Neural cell (in vitro differentiated cells): ENCODE data around the gene GLRX5. TPM values are rescaled to one million over a fixed set of nuclear protein-coding genes. Genes with fewer than 3 reads are reported as not detected.
"Not testable (repeated sequence)": the region's sequence is repeated elsewhere in the genome, so short reads cannot be mapped to it uniquely, and the experiment has no call there.

Experiments
- H2AFZ ChIP-seq: fragments of 200-600, 300-800 bp; sonication (generic), shearing (Covaris generic); 2 replicates; pipeline ENCODE4 v1.6.0; 2014; ENCODE audit warnings: low read depth, mild to moderate bottlenecking, antibody characterized with exemption, low read length, moderate library complexity
- H3F3A ChIP-seq: fragments of 200-600 bp; shearing (Covaris generic); 2 replicates; pipeline ENCODE4 v1.6.1; 2016; ENCODE audit warnings: mild to moderate bottlenecking, moderate library complexity, mixed read lengths, antibody characterized with exemption, low read length; ENCODE audit not compliant: insufficient read depth, poor library complexity, severe bottlenecking
- H3K27ac ChIP-seq: fragments of 200-600, 300-800 bp; sonication (generic), shearing (Covaris generic); 2 replicates; pipeline ENCODE4 v1.5.1; 2014; ENCODE audit warnings: mild to moderate bottlenecking, low read length, moderate library complexity
- H3K27me3 ChIP-seq: fragments of 300-800, 200-600 bp; sonication (generic), shearing (Covaris generic); 2 replicates; pipeline ENCODE4 v1.6.0; 2014; ENCODE audit warnings: mild to moderate bottlenecking, low read depth, low read length, moderate library complexity; ENCODE audit not compliant: insufficient read depth
- H3K36me3 ChIP-seq: fragments of 300-800, 200-600 bp; sonication (generic), shearing (Covaris generic); 2 replicates; pipeline ENCODE4 v1.5.1; 2014; ENCODE audit warnings: mild to moderate bottlenecking, antibody characterized with exemption, low read length, moderate library complexity; ENCODE audit not compliant: insufficient read depth
- H3K4me2 ChIP-seq: fragments of 300-800, 200-600 bp; sonication (generic), shearing (Covaris generic); 2 replicates; pipeline ENCODE4 v1.6.0; 2014; ENCODE audit warnings: mild to moderate bottlenecking, low read length
- H3K4me3 ChIP-seq: fragments of 300-800, 200-600 bp; sonication (generic), shearing (Covaris generic); 2 replicates; pipeline ENCODE4 v1.5.1; 2014; ENCODE audit warnings: mild to moderate bottlenecking, low read length, moderate library complexity
- H3K79me2 ChIP-seq: fragments of 200-600 bp; shearing (Covaris generic); replicated peaks from 2 replicates; pipeline ENCODE4 v1.6.0; 2014; ENCODE audit warnings: mild to moderate bottlenecking, low read length, moderate library complexity; ENCODE audit not compliant: insufficient read depth
- H3K9ac ChIP-seq: fragments of 300-800, 200-600 bp; sonication (generic), shearing (Covaris generic); 2 replicates; pipeline ENCODE4 v1.6.1; 2016; ENCODE audit warnings: mild to moderate bottlenecking, low read length, mixed read lengths
- H3K9me2 ChIP-seq: fragments of 200-600 bp; shearing (Covaris generic); 2 replicates; pipeline ENCODE4 v1.6.1; 2016; ENCODE audit warnings: mild to moderate bottlenecking, low read length, mixed read lengths; ENCODE audit not compliant: insufficient read depth
- H3K9me3 ChIP-seq: fragments of 200-600, 300-800 bp; sonication (generic), shearing (Covaris generic); 2 replicates; pipeline ENCODE4 v1.6.1; 2016; ENCODE audit warnings: mild to moderate bottlenecking, mixed run types, low read length, moderate library complexity, mixed read lengths
- H4K20me1 ChIP-seq: fragments of 200-600 bp; shearing (Covaris generic); 2 replicates; pipeline ENCODE4 v1.6.1; 2016; ENCODE audit warnings: mild to moderate bottlenecking, mixed run types; ENCODE audit not compliant: insufficient read depth
- CTCF ChIP-seq: fragments of 450-650 bp; IDR thresholded peaks from 2 replicates; pipeline ENCODE4 v1.5.1; 2014; ENCODE audit warnings: antibody characterized with exemption, mild to moderate bottlenecking, moderate library complexity; ENCODE audit not compliant: poor library complexity, severe bottlenecking
- EP300 ChIP-seq: fragments of 450-650 bp; conservative IDR thresholded peaks from 2 replicates; pipeline ENCODE4 v1.6.1; 2014; ENCODE audit warnings: antibody characterized with exemption, mild to moderate bottlenecking, moderate library complexity; ENCODE audit not compliant: poor library complexity, severe bottlenecking
- EZH2 ChIP-seq: fragments of 200-600, 300-800 bp; shearing (Covaris generic), sonication (generic); IDR thresholded peaks from 2 replicates; pipeline ENCODE4 v1.6.1; 2014; ENCODE audit warnings: antibody characterized with exemption, low read length, borderline replicate concordance, mild to moderate bottlenecking; ENCODE audit not compliant: insufficient read depth, poor library complexity, severe bottlenecking
- MXI1 ChIP-seq: fragments of 450-650 bp; conservative IDR thresholded peaks from 2 replicates; pipeline ENCODE4 v1.6.1; 2014; ENCODE audit warnings: antibody characterized with exemption, mild to moderate bottlenecking; ENCODE audit not compliant: poor library complexity, severe bottlenecking
- POLR2AphosphoS5 ChIP-seq: IDR thresholded peaks from 2 replicates; pipeline ENCODE4 v1.6.1; 2012
- RAD21 ChIP-seq: fragments of 450-650 bp; conservative IDR thresholded peaks from 2 replicates; pipeline ENCODE4 v1.6.1; 2014; ENCODE audit warnings: antibody characterized with exemption, mild to moderate bottlenecking, moderate library complexity
- SMC3 ChIP-seq: fragments of 450-650 bp; conservative IDR thresholded peaks from 2 replicates; pipeline ENCODE4 v1.6.1; 2014; ENCODE audit warnings: antibody characterized with exemption, mild to moderate bottlenecking, moderate library complexity; ENCODE audit not compliant: poor library complexity
- TAF1 ChIP-seq: IDR thresholded peaks from 2 replicates; pipeline ENCODE4 v1.6.1; 2012; ENCODE audit warnings: low read depth
- polyA plus RNA-seq: library from polyadenylated mRNA; depleted of rRNA; stranded (reverse); fragments of >200 nt; gene quantifications from 2 replicates; pipeline ENCODE4 v1.2.3, GENCODE V29; 2014
- TF ChIP-seq, protein P1 (sequence below): IDR thresholded peaks from 2 replicates; pipeline ENCODE4 v1.6.1; 2012; ENCODE audit warnings: borderline replicate concordance

GLRX5 gene
- polyA plus RNA-seq, 1 donor from 2014 or later: 81.0 TPM

- H3K9me2 ChIP-seq: no peaks in the 10 kb centered on the region
- H3F3A ChIP-seq: no peaks in the 10 kb centered on the region
- no peak overlapping the region for H3K4me2 ChIP-seq
- H3K36me3 ChIP-seq: no peaks in the 10 kb centered on the region
- no peaks in the 10 kb centered on the region for H3K79me2 ChIP-seq
- H4K20me1 ChIP-seq: no peaks in the 10 kb centered on the region
- H2AFZ ChIP-seq: no peak overlapping the region
- H3K4me3 ChIP-seq: no peak overlapping the region
- H3K9ac ChIP-seq: no peak overlapping the region
- no peaks in the 10 kb centered on the region for H3K9me3 ChIP-seq
- H3K27me3 ChIP-seq: no peaks in the 10 kb centered on the region
- H3K27ac ChIP-seq: no peak overlapping the region
- TF ChIP-seq, protein P1, sequence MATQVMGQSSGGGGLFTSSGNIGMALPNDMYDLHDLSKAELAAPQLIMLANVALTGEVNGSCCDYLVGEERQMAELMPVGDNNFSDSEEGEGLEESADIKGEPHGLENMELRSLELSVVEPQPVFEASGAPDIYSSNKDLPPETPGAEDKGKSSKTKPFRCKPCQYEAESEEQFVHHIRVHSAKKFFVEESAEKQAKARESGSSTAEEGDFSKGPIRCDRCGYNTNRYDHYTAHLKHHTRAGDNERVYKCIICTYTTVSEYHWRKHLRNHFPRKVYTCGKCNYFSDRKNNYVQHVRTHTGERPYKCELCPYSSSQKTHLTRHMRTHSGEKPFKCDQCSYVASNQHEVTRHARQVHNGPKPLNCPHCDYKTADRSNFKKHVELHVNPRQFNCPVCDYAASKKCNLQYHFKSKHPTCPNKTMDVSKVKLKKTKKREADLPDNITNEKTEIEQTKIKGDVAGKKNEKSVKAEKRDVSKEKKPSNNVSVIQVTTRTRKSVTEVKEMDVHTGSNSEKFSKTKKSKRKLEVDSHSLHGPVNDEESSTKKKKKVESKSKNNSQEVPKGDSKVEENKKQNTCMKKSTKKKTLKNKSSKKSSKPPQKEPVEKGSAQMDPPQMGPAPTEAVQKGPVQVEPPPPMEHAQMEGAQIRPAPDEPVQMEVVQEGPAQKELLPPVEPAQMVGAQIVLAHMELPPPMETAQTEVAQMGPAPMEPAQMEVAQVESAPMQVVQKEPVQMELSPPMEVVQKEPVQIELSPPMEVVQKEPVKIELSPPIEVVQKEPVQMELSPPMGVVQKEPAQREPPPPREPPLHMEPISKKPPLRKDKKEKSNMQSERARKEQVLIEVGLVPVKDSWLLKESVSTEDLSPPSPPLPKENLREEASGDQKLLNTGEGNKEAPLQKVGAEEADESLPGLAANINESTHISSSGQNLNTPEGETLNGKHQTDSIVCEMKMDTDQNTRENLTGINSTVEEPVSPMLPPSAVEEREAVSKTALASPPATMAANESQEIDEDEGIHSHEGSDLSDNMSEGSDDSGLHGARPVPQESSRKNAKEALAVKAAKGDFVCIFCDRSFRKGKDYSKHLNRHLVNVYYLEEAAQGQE: no peak
- TF ChIP-seq SMC3 (no peak), MXI1 (no peak), EP300 (no peak), RAD21 (no peak), EZH2 (no peak), POLR2AphosphoS5 (no peak), CTCF (no peak), TAF1 (no peak)
Observed at GRCh38 chr14:95577067-95577800, 42.4 kb downstream of the GLRX5 start.

- no peak for TF ChIP-seq TAF1
- TF ChIP-seq, protein P1: no peak
- no peak for TF ChIP-seq SMC3
- Histone ChIP-seq H2AFZ (no peak overlapping the region), H3K36me3 (no peaks in the 10 kb centered on the region), H3F3A (no peaks in the 10 kb centered on the region), H3K27ac (no peak overlapping the region), H3K4me2 (no peak overlapping the region), H3K27me3 (no peaks in the 10 kb centered on the region), H3K9me3 (no peaks in the 10 kb centered on the region), H3K9me2 (no peaks in the 10 kb centered on the region), H4K20me1 (no peaks in the 10 kb centered on the region), H3K79me2 (no peaks in the 10 kb centered on the region), H3K4me3 (no peak overlapping the region), H3K9ac (no peak overlapping the region)
Observed at GRCh38 chr14:95577870-95578269, 43.0 kb downstream of the GLRX5 start.

DNA sequence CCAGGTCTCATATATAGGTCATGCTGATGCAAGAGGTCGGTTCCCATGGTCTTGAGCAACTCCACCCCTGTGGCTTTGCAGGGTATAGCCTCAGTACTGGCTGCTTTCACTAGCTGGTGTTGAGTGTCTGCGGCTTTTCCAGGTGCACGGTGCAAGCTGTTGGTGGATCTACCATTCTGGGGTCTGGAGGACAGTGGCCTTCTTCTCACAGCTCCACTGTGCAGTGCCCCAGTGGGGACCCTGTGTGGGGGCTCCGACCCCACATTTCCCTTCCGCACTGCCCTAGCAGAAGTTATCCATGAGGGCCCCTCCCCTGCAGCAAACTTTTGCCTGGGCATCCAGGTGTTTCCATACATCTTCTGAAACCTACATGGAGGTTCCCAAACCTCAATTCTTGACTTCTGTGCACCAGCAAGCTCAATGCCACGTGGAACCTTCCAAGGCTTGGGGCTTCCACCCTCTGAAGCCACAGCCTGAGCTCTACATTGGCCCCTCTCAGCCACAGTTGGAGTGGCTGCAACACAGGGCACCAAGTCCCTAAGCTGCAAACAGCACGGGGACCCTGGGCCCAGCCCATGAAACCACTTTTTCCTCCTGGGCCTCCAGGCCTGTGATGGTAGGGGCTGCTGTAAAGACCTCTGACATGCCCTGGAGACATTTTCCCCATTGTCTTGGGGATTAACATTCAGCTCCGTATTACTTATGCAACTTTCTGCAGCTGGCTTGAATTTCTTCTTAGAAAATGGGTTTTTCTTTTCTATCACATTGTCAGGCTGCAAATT is 49.2 kb downstream of the GLRX5 start:
- H3K4me3 ChIP-seq, H3K9ac ChIP-seq, H2AFZ ChIP-seq, H3K27me3 ChIP-seq, H3K36me3 ChIP-seq, H3K9me3 ChIP-seq, H3K9me2 ChIP-seq, H4K20me1 ChIP-seq, H3K4me2 ChIP-seq, H3K79me2 ChIP-seq, H3F3A ChIP-seq, H3K27ac ChIP-seq: not testable (repeated sequence)
